Activated T-cell treated with anti-CD3 and anti-CD28 coated beads, Interleukin-2, amount 50 U/mL, for 4 hours (primary cell): ENCODE results near the gene SEC63. TPM values are rescaled to one million over a fixed set of nuclear protein-coding genes. Genes with fewer than 3 reads are reported as not detected.
A peak's percentile ranks its signal among the peaks of the same experiment; 100 is the strongest.

Experiments
- ATAC-seq, 2 donors: fragments of 200-7000 bp; cut with Tn5 transposase; one replicate each; pipeline ENCODE4 v1.10.0; 2021
- DNase-seq: peaks from one replicate; pipeline ENCODE4 v3.0.0-alpha.2; 2020
- H3K27me3 Mint-ChIP-seq: one replicate; pipeline ENCODE4 v1.8.0; 2021; ENCODE audit warnings: low read depth, mixed read lengths
- H3K36me3 Mint-ChIP-seq: one replicate; pipeline ENCODE4 v1.8.0; 2022; ENCODE audit warnings: mixed read lengths; ENCODE audit not compliant: insufficient read depth
- H3K4me1 Mint-ChIP-seq: one replicate; pipeline ENCODE4 v1.8.0; 2021; ENCODE audit warnings: low read depth, mixed read lengths
- H3K4me3 Mint-ChIP-seq: one replicate; pipeline ENCODE4 v1.8.0; 2021; ENCODE audit warnings: mild to moderate bottlenecking, moderate library complexity, mixed read lengths
- H3K9me3 Mint-ChIP-seq: one replicate; pipeline ENCODE4 v1.8.0; 2021; ENCODE audit warnings: mixed read lengths
- total RNA-seq, 3 donors: library from RNA; stranded (reverse); gene quantifications; one replicate each; pipeline ENCODE4 v1.2.1, GENCODE V29; 2021

Gene SEC63
- total RNA-seq, 3 donors from 2014 or later: 73.1 to 86.8 (median 81.0) TPM

GRCh38 chr6:107987805-107988204 is 29.8 kb upstream of the SEC63 start:
- no peak for ATAC-seq
- H3K27me3 Mint-ChIP-seq: peaks cover 2% of the 10 kb centered on the region
- H3K36me3 Mint-ChIP-seq: no peaks in the 10 kb centered on the region
- H3K4me3 Mint-ChIP-seq: no peak overlapping the region
- DNase-seq: no peak
- H3K9me3 Mint-ChIP-seq: no peaks in the 10 kb centered on the region
- no peaks in the 10 kb centered on the region for H3K4me1 Mint-ChIP-seq

DNA sequence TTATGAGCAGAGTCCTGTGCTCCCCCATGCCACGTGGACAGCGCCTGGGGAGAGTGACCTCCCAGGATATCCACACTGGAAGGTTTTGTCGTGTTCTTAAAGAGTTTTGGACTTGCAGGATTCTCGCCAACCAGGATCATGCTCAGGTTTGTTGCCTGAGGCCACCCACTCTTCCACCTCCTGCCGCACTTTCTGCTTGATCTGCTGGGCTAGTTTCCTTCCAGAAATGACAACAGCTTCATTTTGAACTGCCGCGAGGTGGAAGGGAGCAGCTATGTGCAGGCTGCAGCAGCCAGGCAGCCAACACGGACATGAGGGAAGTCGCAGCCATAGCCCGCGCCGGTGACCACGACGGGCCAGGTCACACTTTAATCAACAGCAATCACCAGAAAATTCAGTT is 27.7 kb upstream of the SEC63 start:
- H3K4me3 Mint-ChIP-seq: no peak overlapping the region
- H3K4me1 Mint-ChIP-seq: no peaks in the 10 kb centered on the region
- H3K27me3 Mint-ChIP-seq: peaks cover 2% of the 10 kb centered on the region
- no peaks in the 10 kb centered on the region for H3K9me3 Mint-ChIP-seq
- DNase-seq (no peak), ATAC-seq (no peak)
- H3K36me3 Mint-ChIP-seq: no peaks in the 10 kb centered on the region

- Mint-ChIP-seq H3K36me3 (no peaks in the 10 kb centered on the region), H3K27me3 (peaks cover 2% of the 10 kb centered on the region), H3K4me1 (no peaks in the 10 kb centered on the region), H3K9me3 (no peaks in the 10 kb centered on the region), H3K4me3 (no peak overlapping the region)
- no peak for ATAC-seq
- no peak for DNase-seq
Observed at GRCh38 chr6:107983811-107984210, 25.8 kb upstream of the SEC63 start.

DNA sequence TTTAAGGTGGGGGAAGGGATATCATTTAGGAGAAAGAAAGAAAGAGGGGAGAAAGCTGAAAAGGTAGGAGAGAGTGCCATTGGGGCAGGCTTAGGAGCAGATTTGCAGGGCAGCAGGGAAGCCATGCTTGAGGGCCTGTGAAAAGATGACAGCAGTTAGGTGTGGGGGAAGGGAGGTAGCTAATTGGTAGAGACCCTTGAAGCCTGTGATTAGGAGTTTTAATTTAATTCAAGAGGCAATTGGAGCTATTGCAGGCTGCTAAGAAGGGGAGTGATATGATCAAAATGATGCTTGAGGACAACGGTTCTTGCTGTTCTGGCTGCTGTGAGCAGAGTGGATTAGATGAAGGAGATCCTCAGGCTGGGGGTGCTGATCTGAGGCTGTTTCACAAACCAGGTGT is 24.5 kb upstream of the SEC63 start:
- no peaks in the 10 kb centered on the region for H3K4me1 Mint-ChIP-seq
- H3K4me3 Mint-ChIP-seq: no peak overlapping the region
- H3K27me3 Mint-ChIP-seq: peaks cover 2% of the 10 kb centered on the region
- H3K9me3 Mint-ChIP-seq: no peaks in the 10 kb centered on the region
- no peaks in the 10 kb centered on the region for H3K36me3 Mint-ChIP-seq
- no peak for ATAC-seq
- no peak for DNase-seq

- ATAC-seq: no peak
- Mint-ChIP-seq H3K9me3 (no peaks in the 10 kb centered on the region), H3K4me3 (no peak overlapping the region), H3K4me1 (no peaks in the 10 kb centered on the region), H3K27me3 (peaks cover 2% of the 10 kb centered on the region), H3K36me3 (no peaks in the 10 kb centered on the region)
- no peak for DNase-seq
Observed at GRCh38 chr6:107981695-107982094, 23.7 kb upstream of the SEC63 start.

DNA sequence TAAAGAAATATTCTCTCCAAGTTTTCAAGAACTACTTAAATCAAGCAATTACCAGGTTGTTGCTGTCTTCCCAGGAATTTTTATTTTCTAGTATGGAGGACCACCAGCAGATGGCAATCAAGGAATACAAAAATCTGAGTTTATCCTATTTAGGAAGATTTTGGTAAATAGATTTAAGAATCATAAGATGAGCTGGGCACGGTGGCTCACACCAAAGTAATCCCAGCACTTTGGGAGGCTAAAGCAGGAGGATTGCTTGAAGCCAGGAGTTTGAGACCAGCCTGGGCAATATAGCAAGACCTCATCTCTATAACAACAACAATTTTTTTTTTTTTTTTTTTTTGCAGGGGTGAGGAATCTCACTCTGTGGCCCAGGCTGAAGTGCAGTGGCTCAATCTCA is 19.3 kb upstream of the SEC63 start:
- Mint-ChIP-seq H3K9me3 (no peaks in the 10 kb centered on the region), H3K4me1 (no peaks in the 10 kb centered on the region), H3K4me3 (no peak overlapping the region), H3K27me3 (peaks cover 3% of the 10 kb centered on the region), H3K36me3 (no peaks in the 10 kb centered on the region)
- no peak for ATAC-seq
- DNase-seq: no peak

- Mint-ChIP-seq H3K9me3 (no peaks in the 10 kb centered on the region), H3K36me3 (no peaks in the 10 kb centered on the region), H3K4me1 (no peaks in the 10 kb centered on the region), H3K27me3 (peaks cover 5% of the 10 kb centered on the region), H3K4me3 (no peak overlapping the region)
- no peak for DNase-seq
- ATAC-seq: no peak
Observed at GRCh38 chr6:107976155-107976783, 18.3 kb upstream of the SEC63 start.

GRCh38 chr6:107973594-107973993 is 15.6 kb upstream of the SEC63 start:
- no peaks in the 10 kb centered on the region for H3K4me1 Mint-ChIP-seq
- no peaks in the 10 kb centered on the region for H3K9me3 Mint-ChIP-seq
- no peak overlapping the region for H3K4me3 Mint-ChIP-seq
- ATAC-seq: no peak
- no peaks in the 10 kb centered on the region for H3K36me3 Mint-ChIP-seq
- H3K27me3 Mint-ChIP-seq: peaks cover 5% of the 10 kb centered on the region
- no peak for DNase-seq

GRCh38 chr6:107972413-107973096 is 14.5 kb upstream of the SEC63 start:
- H3K36me3 Mint-ChIP-seq: no peaks in the 10 kb centered on the region
- ATAC-seq: no peak
- H3K4me3 Mint-ChIP-seq: no peak overlapping the region
- H3K27me3 Mint-ChIP-seq: peaks cover 5% of the 10 kb centered on the region
- no peaks in the 10 kb centered on the region for H3K4me1 Mint-ChIP-seq
- DNase-seq: no peak
- H3K9me3 Mint-ChIP-seq: no peaks in the 10 kb centered on the region

DNA sequence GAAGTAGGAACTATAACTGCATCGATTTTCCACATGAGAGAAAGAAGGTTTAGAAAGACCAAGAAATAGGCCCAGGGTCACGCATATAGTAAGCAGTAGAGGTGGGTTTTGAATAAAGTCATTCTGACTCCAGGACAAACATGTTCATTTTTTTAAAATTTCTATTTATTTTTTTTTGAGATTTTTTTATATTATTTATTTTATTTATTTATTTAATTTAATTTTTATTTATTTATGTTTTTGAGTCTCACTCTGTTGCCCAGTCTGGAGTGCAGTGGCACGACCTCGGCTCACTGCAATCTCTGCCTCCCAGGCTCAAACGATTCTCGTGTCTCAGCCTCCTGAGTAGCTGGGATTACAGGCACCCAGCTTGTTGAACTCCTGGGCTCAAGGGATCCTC is 13.2 kb upstream of the SEC63 start:
- Mint-ChIP-seq H3K4me3 (no peak overlapping the region), H3K9me3 (no peaks in the 10 kb centered on the region), H3K27me3 (peaks cover 5% of the 10 kb centered on the region), H3K4me1 (no peaks in the 10 kb centered on the region), H3K36me3 (no peaks in the 10 kb centered on the region)
- ATAC-seq (no peak), DNase-seq (no peak)

- ATAC-seq (no peak), DNase-seq (no peak)
- Mint-ChIP-seq H3K4me3 (no peak overlapping the region), H3K27me3 (peaks cover 5% of the 10 kb centered on the region), H3K9me3 (no peaks in the 10 kb centered on the region), H3K36me3 (no peaks in the 10 kb centered on the region), H3K4me1 (no peaks in the 10 kb centered on the region)
Observed at GRCh38 chr6:107970255-107970654, 12.2 kb upstream of the SEC63 start.

DNA sequence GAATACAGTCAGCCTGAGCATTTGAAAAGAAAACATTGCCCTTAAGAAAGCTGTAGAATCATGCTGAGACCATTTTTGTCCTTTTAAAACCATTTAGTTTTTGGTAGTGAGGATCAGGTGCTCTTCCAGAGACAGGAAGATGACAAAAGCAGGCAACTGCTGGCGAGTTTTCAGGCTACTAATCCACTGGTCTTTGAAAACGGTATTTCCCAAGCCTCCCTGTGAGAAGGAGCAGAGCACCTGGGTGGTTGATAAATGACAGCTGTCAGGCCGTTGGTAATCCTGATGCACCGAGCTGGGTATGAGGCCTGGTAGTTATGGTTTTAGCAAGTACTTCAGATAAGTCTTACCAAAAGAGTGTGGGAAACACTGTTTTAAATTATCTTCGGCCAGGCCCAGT is 10.1 kb upstream of the SEC63 start:
- peaks cover 2% of the 10 kb centered on the region for H3K27me3 Mint-ChIP-seq
- DNase-seq (no peak), ATAC-seq (no peak)
- no peaks in the 10 kb centered on the region for H3K9me3 Mint-ChIP-seq
- H3K4me1 Mint-ChIP-seq: peaks cover 9% of the 10 kb centered on the region
- H3K4me3 Mint-ChIP-seq: no peak overlapping the region
- no peaks in the 10 kb centered on the region for H3K36me3 Mint-ChIP-seq

DNA sequence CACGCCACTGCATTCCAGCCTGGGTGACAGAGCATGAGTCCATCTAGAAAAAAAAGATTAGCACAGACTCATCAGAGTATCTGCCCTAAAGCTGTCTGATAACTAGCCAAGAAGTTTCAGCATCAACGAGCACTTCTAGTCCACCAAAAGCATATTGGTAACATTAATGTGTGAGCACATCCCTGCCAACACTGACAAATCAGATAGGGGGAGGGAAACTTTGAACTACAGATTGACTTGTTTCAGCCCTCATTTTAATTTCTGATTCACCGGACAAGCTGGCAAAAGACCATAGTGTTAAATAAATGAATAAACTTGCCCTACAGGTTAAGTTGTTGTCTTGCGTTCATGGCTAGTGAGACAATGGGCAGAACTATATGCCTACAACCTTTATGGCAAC is 7.7 kb upstream of the SEC63 start:
- no peaks in the 10 kb centered on the region for H3K27me3 Mint-ChIP-seq
- ATAC-seq: no peak

DNA sequence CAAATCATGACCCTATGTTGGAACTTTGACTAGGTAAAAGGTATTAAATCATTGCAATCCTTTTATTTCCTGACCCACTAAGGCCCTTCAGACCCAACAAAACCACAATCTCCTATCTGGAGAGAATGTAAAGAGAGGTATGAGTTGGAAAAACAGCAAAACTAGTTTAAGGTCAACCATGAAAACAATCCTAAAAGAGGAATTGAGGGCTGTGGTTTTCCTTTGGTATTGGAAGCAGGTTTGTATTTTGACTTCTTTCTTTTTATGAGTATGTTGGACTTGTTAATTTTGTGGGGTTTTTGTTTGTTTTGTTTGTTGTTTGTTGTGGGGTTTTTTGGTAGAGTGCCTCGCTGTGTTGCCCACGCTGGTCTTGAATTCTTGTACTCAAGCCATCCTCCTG is 4.7 kb upstream of the SEC63 start:
- Mint-ChIP-seq H3K27me3 (no peaks in the 10 kb centered on the region), H3K4me1 (peaks cover 12% of the 10 kb centered on the region), H3K4me3 (no peak overlapping the region), H3K36me3 (no peaks in the 10 kb centered on the region), H3K9me3 (no peaks in the 10 kb centered on the region)
- DNase-seq (no peak), ATAC-seq (no peak)

More for the DNA sequence above, 7.7 kb upstream of the SEC63 start:
- no peak for DNase-seq
- H3K4me1 Mint-ChIP-seq: peaks cover 9% of the 10 kb centered on the region
- no peaks in the 10 kb centered on the region for H3K36me3 Mint-ChIP-seq
- no peak overlapping the region for H3K4me3 Mint-ChIP-seq
- H3K9me3 Mint-ChIP-seq: no peaks in the 10 kb centered on the region

GRCh38 chr6:107959392-107959791 is 1.4 kb upstream of the SEC63 start:
- Mint-ChIP-seq H3K9me3 (no peaks in the 10 kb centered on the region), H3K4me1 (peaks cover 25% of the 10 kb centered on the region), H3K27me3 (no peaks in the 10 kb centered on the region), H3K36me3 (peaks cover 6% of the 10 kb centered on the region), H3K4me3 (peak overlapping the region; percentile 33)
- DNase-seq: no peak
- no peak for ATAC-seq
